Trophoblast cell (in vitro differentiated cells and primary cell): Measurements from ENCODE around the gene CREBRF.
"Not testable (repeated sequence)": the region's sequence is repeated elsewhere in the genome, so short reads cannot be mapped to it uniquely, and the experiment has no call there.

Experiments
- DNase-seq, 2 donors: peaks; one replicate each; pipeline ENCODE4 v3.0.0-alpha.2; 2016
- H2AFZ ChIP-seq: 2 replicates; pipeline ENCODE4 v1.6.1; 2013; ENCODE audit warnings: low read length, moderate library complexity, mild to moderate bottlenecking; ENCODE audit not compliant: insufficient read depth, poor library complexity
- H2AK5ac ChIP-seq: 2 replicates; pipeline ENCODE4 v1.6.1; 2013; ENCODE audit warnings: mild to moderate bottlenecking, low read length
- H2BK120ac ChIP-seq: 2 replicates; pipeline ENCODE4 v1.6.1; 2013; ENCODE audit warnings: low read length, mild to moderate bottlenecking, moderate library complexity; ENCODE audit not compliant: insufficient read depth, poor library complexity
- H2BK12ac ChIP-seq: 2 replicates; pipeline ENCODE4 v1.6.1; 2013; ENCODE audit warnings: mild to moderate bottlenecking, low read length, moderate library complexity
- H2BK5ac ChIP-seq: 2 replicates; pipeline ENCODE4 v1.6.1; 2013; ENCODE audit warnings: low read length, low read depth, moderate library complexity, mild to moderate bottlenecking; ENCODE audit not compliant: poor library complexity
- H3K14ac ChIP-seq: 2 replicates; pipeline ENCODE4 v1.6.1; 2013; ENCODE audit warnings: mild to moderate bottlenecking, low read length
- H3K18ac ChIP-seq: 2 replicates; pipeline ENCODE4 v1.6.1; 2013; ENCODE audit warnings: mild to moderate bottlenecking, low read length
- H3K23ac ChIP-seq: 2 replicates; pipeline ENCODE4 v1.6.1; 2013; ENCODE audit warnings: low read length
- H3K27ac ChIP-seq: 2 replicates; pipeline ENCODE4 v1.5.1; 2013; ENCODE audit warnings: low read depth, mild to moderate bottlenecking, inconsistent platforms, low read length, moderate library complexity
- H3K27me3 ChIP-seq: 2 replicates; pipeline ENCODE4 v1.6.1; 2013; ENCODE audit warnings: inconsistent platforms, mild to moderate bottlenecking, low read length, moderate library complexity; ENCODE audit not compliant: insufficient read depth
- H3K36me3 ChIP-seq, 2 experiments: 1 replicate in 1 of 2; 2 replicates in 1 of 2; pipeline ENCODE4 v1.6.1; 2013; ENCODE audit warnings: low read length in 2 of 2, mild to moderate bottlenecking in 2 of 2, moderate library complexity in 1 of 2; ENCODE audit not compliant: insufficient read depth in 2 of 2, control insufficient read depth in 1 of 2
- H3K4ac ChIP-seq: 2 replicates; pipeline ENCODE4 v1.6.1; 2013; ENCODE audit warnings: low read depth, mild to moderate bottlenecking, low read length, moderate library complexity
- H3K4me1 ChIP-seq, 2 experiments: 1 replicate in 1 of 2; 2 replicates in 1 of 2; pipeline ENCODE4 v1.6.1; 2013; ENCODE audit warnings: low read length in 2 of 2, mild to moderate bottlenecking in 2 of 2, moderate library complexity in 1 of 2; ENCODE audit not compliant: insufficient read depth in 2 of 2, control insufficient read depth in 1 of 2
- H3K4me2 ChIP-seq: 2 replicates; pipeline ENCODE4 v1.6.1; 2013; ENCODE audit warnings: inconsistent platforms, mild to moderate bottlenecking, low read length, moderate library complexity
- H3K4me3 ChIP-seq: 2 replicates; pipeline ENCODE4 v1.5.1; 2013; ENCODE audit warnings: mild to moderate bottlenecking, low read depth, low read length, inconsistent platforms
- H3K79me1 ChIP-seq: one replicate; pipeline ENCODE4 v1.6.1; 2013; ENCODE audit warnings: low read length
- H3K79me2 ChIP-seq: 2 replicates; pipeline ENCODE4 v1.6.1; 2013; ENCODE audit warnings: low read length, mild to moderate bottlenecking; ENCODE audit not compliant: control insufficient read depth, insufficient read depth, poor library complexity
- H3K9ac ChIP-seq: 2 replicates; pipeline ENCODE4 v1.6.1; 2013; ENCODE audit warnings: mild to moderate bottlenecking, low read length
- H3K9me3 ChIP-seq: 2 replicates; pipeline ENCODE4 v1.6.1; 2013; ENCODE audit warnings: low read depth, mild to moderate bottlenecking, control low read depth, inconsistent platforms, low read length; ENCODE audit not compliant: insufficient read depth
- H4K12ac ChIP-seq: 2 replicates; pipeline ENCODE4 v1.6.1; 2013; ENCODE audit warnings: low read depth, mild to moderate bottlenecking, low read length, moderate library complexity
- H4K8ac ChIP-seq: 2 replicates; pipeline ENCODE4 v1.6.1; 2013; ENCODE audit warnings: low read depth, mild to moderate bottlenecking, low read length, moderate library complexity
- H4K91ac ChIP-seq: one replicate; pipeline ENCODE4 v1.6.1; 2013; ENCODE audit warnings: low read depth, mild to moderate bottlenecking, low read length, moderate library complexity
- WGBS: extraction: QIAGEN DNeasy Blood & Tissue Kit; methylation state at CpG from one replicate; pipeline ENCODE4 v1.1.7; 2013; ENCODE audit warnings: missing lambda C conversion rate; ENCODE audit not compliant: insufficient read length, insufficient coverage; ENCODE audit errors: extremely low coverage; 5-methylcytosine and 5-hydroxymethylcytosine counted together

Gene CREBRF

DNA sequence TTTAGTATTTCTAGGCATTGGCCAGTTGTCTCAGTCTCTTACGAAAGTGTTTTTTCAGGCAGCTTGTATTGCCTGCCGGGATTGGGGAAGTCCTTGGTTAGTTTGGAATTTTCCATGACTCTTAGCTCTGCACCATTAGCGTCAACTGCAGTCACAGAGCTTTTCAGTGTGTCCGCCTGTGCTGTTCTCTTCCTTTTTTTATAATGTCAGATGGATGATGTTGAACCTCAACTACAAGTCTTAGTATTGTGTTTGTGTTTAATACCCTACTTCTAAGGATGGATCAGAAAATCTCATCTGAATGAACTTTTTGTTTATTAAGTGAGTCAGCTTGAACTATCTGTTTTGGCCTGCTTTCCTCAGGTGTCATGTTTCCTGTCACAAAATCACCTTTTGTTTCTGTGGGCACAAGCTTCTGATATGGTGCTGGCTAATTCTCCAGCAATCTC lies 39.5 kb upstream of the CREBRF start:
- peak overlapping the region; percentile 72 for H3K4ac ChIP-seq
- no peak overlapping the region for H2AK5ac ChIP-seq
- no peak overlapping the region for H3K14ac ChIP-seq
- H2AFZ ChIP-seq = no peak overlapping the region
- H2BK12ac ChIP-seq = no peak overlapping the region
- H2BK120ac ChIP-seq = no peak overlapping the region
- no peak overlapping the region for H3K9ac ChIP-seq
- H4K8ac ChIP-seq = no peak overlapping the region
- no CpG with 5 or more reads among the region's 4 CpGs for WGBS
- H3K18ac ChIP-seq = no peak overlapping the region
- no peak overlapping the region for H3K23ac ChIP-seq
- H2BK5ac ChIP-seq = no peak overlapping the region
- no peak overlapping the region for H4K91ac ChIP-seq
- no peak overlapping the region for H4K12ac ChIP-seq
- no peaks in the 10 kb centered on the region for H3K27me3 ChIP-seq
- peaks cover 5% of the 10 kb centered on the region for H3K79me2 ChIP-seq
- peaks cover 5 to 9% of the 10 kb centered on the region in 2 experiments for H3K4me1 ChIP-seq
- H3K4me2 ChIP-seq = no peak overlapping the region
- peak; percentile 59 to 88 for DNase-seq
- H3K9me3 ChIP-seq = no peaks in the 10 kb centered on the region
- peaks cover 4 to 8% of the 10 kb centered on the region in 2 experiments for H3K36me3 ChIP-seq
- peak overlapping the region; percentile 26 for H3K27ac ChIP-seq
- H3K79me1 ChIP-seq = no peaks in the 10 kb centered on the region
- H3K4me3 ChIP-seq = no peak overlapping the region

DNA sequence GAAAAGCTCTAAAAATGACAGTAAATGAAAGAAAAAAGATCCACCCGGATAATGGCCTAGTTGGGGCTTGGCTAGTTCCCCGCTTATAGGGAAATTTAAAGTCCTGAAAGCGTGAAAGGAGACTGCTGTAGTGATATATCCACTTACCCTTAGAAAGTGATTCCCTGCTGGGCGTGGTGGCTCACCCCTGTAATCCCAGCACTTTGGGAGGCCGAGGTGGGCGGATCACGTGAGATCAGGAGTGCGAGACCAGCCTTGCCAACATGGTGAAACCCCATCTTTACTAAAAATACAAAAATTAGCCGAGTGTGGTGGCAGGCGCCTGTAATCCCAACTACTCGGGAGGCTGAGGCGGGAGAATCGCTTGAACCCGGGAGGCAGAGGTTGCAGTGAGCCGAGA lies 39.1 kb upstream of the CREBRF start:
- H4K8ac ChIP-seq, H2BK120ac ChIP-seq, H3K9ac ChIP-seq, H3K36me3 ChIP-seq, H3K4me2 ChIP-seq, H3K27me3 ChIP-seq, H3K18ac ChIP-seq, DNase-seq, H3K9me3 ChIP-seq, H3K4me1 ChIP-seq, H2AK5ac ChIP-seq, H3K14ac ChIP-seq, H2BK12ac ChIP-seq, H2BK5ac ChIP-seq, H3K27ac ChIP-seq, H2AFZ ChIP-seq, H3K4me3 ChIP-seq, H3K23ac ChIP-seq, H4K91ac ChIP-seq, H4K12ac ChIP-seq, H3K79me1 ChIP-seq, H3K79me2 ChIP-seq: not testable (repeated sequence)
- no CpG with 5 or more reads among the region's 15 CpGs for WGBS
- peak overlapping the region; percentile 72 for H3K4ac ChIP-seq

DNA sequence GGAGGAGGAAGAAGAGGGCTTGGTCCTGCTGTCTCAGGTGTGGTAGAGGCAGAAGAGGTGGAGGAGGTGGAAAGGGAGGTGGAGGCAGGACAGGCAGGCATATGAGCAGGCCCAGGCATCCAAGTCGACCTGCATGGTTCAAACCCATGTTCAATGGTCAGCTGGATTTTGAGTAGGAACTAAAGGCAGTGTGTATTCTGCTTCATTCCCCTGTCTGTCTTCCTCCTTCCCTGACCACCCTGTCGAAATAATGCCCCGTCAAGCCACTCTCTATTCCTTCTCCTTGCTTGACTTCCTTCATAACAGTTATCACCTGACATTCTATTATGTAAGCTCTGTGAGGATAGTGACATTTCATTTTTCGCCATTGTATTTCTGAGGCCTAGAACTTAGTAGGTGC lies 37.8 kb upstream of the CREBRF start:
- Histone ChIP-seq H3K36me3 (peaks cover 4 to 8% of the 10 kb centered on the region in 2 experiments), H2BK120ac (no peak overlapping the region), H3K79me1 (no peaks in the 10 kb centered on the region), H4K12ac (no peak overlapping the region), H2AFZ (no peak overlapping the region), H3K27ac (no peak overlapping the region), H3K27me3 (no peaks in the 10 kb centered on the region), H2BK5ac (no peak overlapping the region), H2BK12ac (no peak overlapping the region), H3K9me3 (no peaks in the 10 kb centered on the region), H2AK5ac (no peak overlapping the region), H3K9ac (no peak overlapping the region), H3K14ac (no peak overlapping the region), H3K23ac (peak overlapping the region; percentile 37), H3K18ac (peak overlapping the region; percentile 82), H3K4ac (peak overlapping the region; percentile 49), H3K4me3 (peak overlapping the region; percentile 13), H4K8ac (no peak overlapping the region), H3K79me2 (peaks cover 5% of the 10 kb centered on the region), H3K4me1 (peaks cover 5 to 9% of the 10 kb centered on the region in 2 experiments), H4K91ac (no peak overlapping the region), H3K4me2 (no peak overlapping the region)
- no peak for DNase-seq
- no CpG with 5 or more reads among the region's 4 CpGs for WGBS

DNA sequence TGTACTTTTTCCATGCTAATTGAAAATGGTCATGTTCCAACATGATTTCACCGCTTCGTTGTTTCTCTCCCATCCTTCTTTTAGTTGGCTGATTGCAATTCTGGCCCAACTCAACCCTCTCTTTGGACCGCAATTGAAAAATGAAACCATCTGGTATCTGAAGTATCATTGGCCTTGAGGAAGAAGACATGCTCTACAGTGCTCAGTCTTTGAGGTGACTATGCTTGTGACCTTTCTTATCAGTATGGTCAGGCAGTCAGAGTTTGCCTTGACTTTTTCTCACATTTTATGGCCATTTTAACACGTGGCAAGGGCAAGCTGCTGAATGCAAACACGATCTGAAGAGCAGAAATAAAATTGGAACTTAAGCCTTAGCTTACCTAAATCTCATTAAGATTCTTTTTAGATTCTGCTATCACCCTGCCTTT lies 36.0 kb upstream of the CREBRF start:
- Histone ChIP-seq H3K18ac (no peak overlapping the region), H3K4me2 (no peak overlapping the region), H2BK12ac (no peak overlapping the region), H3K9ac (no peak overlapping the region), H3K4ac (no peak overlapping the region), H2AK5ac (no peak overlapping the region), H3K27me3 (no peaks in the 10 kb centered on the region), H3K23ac (no peak overlapping the region), H3K27ac (no peak overlapping the region), H2BK120ac (no peak overlapping the region), H4K91ac (no peak overlapping the region), H4K8ac (no peak overlapping the region), H3K36me3 (peaks cover 4 to 8% of the 10 kb centered on the region in 2 experiments), H3K4me3 (no peak overlapping the region), H4K12ac (no peak overlapping the region), H2AFZ (no peak overlapping the region), H2BK5ac (no peak overlapping the region), H3K79me2 (peaks cover 3% of the 10 kb centered on the region), H3K4me1 (peaks cover 5 to 12% of the 10 kb centered on the region in 2 experiments), H3K9me3 (no peaks in the 10 kb centered on the region), H3K14ac (no peak overlapping the region), H3K79me1 (no peaks in the 10 kb centered on the region)
- WGBS = no CpG with 5 or more reads among the region's 5 CpGs
- DNase-seq = no peak
